Hepatocyte (in vitro differentiated cells): ENCODE measurements around the gene RIMBP2. TPM values are rescaled to one million over a fixed set of nuclear protein-coding genes. Genes with fewer than 3 reads are reported as not detected.

Experiments
- DNase-seq: peaks from one replicate; pipeline ENCODE4 v3.0.0-alpha.2; 2016; ENCODE audit warnings: low spot score
- H2AFZ ChIP-seq: fragments of 200-600 bp; sonication (generic); 2 replicates; pipeline ENCODE4 v1.6.0; 2016; ENCODE audit warnings: antibody characterized with exemption, mild to moderate bottlenecking
- H3K27ac ChIP-seq: fragments of 200-600 bp; sonication (generic); 2 replicates; pipeline ENCODE4 v1.5.1; 2016; ENCODE audit warnings: mild to moderate bottlenecking
- H3K27me3 ChIP-seq: fragments of 200-600 bp; sonication (generic); 2 replicates; pipeline ENCODE4 v1.6.1; 2016
- H3K36me3 ChIP-seq: fragments of 200-600 bp; sonication (generic); replicated peaks from 2 replicates; pipeline ENCODE4 v1.5.1; 2016; ENCODE audit warnings: low read depth; ENCODE audit not compliant: insufficient read depth
- H3K4me1 ChIP-seq: fragments of 200-600 bp; sonication (generic); 2 replicates; pipeline ENCODE4 v1.5.1; 2016; ENCODE audit warnings: mild to moderate bottlenecking, moderate library complexity; ENCODE audit not compliant: insufficient read depth
- H3K4me2 ChIP-seq: fragments of 200-600 bp; sonication (generic); 2 replicates; pipeline ENCODE4 v1.6.0; 2016
- H3K4me3 ChIP-seq: fragments of 200-600 bp; sonication (generic); 2 replicates; pipeline ENCODE4 v1.5.1; 2016; ENCODE audit warnings: mild to moderate bottlenecking
- H3K79me2 ChIP-seq: fragments of 200-600 bp; sonication (generic); 2 replicates; pipeline ENCODE4 v1.6.0; 2017; ENCODE audit warnings: mild to moderate bottlenecking
- H3K9me2 ChIP-seq: fragments of 200-600 bp; sonication (generic); replicated peaks from 2 replicates; pipeline ENCODE4 v1.6.0; 2017; ENCODE audit warnings: mild to moderate bottlenecking; ENCODE audit not compliant: insufficient read depth
- H3K9me3 ChIP-seq: fragments of 200-600 bp; sonication (generic); 2 replicates; pipeline ENCODE4 v1.5.1; 2016; ENCODE audit warnings: low read depth, mild to moderate bottlenecking
- H4K20me1 ChIP-seq: fragments of 200-600 bp; sonication (generic); 2 replicates; pipeline ENCODE4 v1.6.0; 2016; ENCODE audit warnings: mild to moderate bottlenecking; ENCODE audit not compliant: insufficient read depth, poor library complexity, severe bottlenecking
- EZH2 ChIP-seq: fragments of 200-600 bp; sonication (generic); IDR thresholded peaks from 2 replicates; pipeline ENCODE4 v1.6.1; 2016; ENCODE audit warnings: antibody characterized with exemption, mild to moderate bottlenecking, borderline replicate concordance
- EZH2phosphoT487 ChIP-seq: fragments of 200-600 bp; sonication (generic); IDR thresholded peaks from one replicate; pipeline ENCODE4 v1.6.1; 2018; ENCODE audit warnings: antibody characterized with exemption, mild to moderate bottlenecking, low read depth, moderate library complexity; ENCODE audit not compliant: unreplicated experiment, severe bottlenecking
- WGBS: methylation state at CpG from one replicate; pipeline ENCODE4 v1.1.6; 2016; ENCODE audit warnings: low lambda C conversion rate; ENCODE audit errors: missing lambda C conversion rate; 5-methylcytosine and 5-hydroxymethylcytosine counted together
- polyA plus RNA-seq: library from polyadenylated mRNA; unstranded; fragments of >200 nt; fragmentation: Nextera tagmentation; extraction: Ambion mirVana; gene quantifications from 2 replicates; pipeline ENCODE4 v1.2.1, GENCODE V29; 2016
- total RNA-seq: library from RNA; depleted of rRNA; stranded (reverse); fragments of >200 nt; gene quantifications from 2 replicates; pipeline ENCODE4 v1.2.3, GENCODE V29; 2014
- TF ChIP-seq, protein P1 (sequence below): fragments of 200-600 bp; sonication (generic); IDR thresholded peaks from 2 replicates; pipeline ENCODE4 v1.5.1; 2016; ENCODE audit warnings: antibody characterized with exemption, mild to moderate bottlenecking; ENCODE audit not compliant: poor library complexity

The RIMBP2 gene
- total and polyA plus RNA-seq, 2 experiments from 2014 or later = 2.5 to 4.4 TPM

DNA sequence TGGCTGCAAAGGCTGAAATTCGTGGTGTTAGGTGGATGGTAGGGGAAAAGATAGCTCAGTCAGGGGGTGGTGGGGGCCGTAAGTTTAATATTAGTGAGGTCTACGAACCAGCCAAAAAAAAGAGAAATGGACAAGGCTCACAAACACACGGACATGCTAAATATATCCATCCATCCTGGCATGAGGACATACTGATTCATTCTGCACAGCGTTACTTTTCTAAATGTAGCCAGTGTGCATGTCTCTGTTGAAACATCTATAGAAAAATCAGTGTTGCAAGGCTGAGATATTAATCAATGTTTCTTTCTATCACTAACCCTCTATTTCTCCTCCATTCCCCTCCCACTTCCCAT lies 227.8 kb downstream of the RIMBP2 start:
- Histone ChIP-seq H3K27me3 (no peaks in the 10 kb centered on the region), H3K4me3 (no peak overlapping the region), H3K4me1 (no peaks in the 10 kb centered on the region), H3K36me3 (no peaks in the 10 kb centered on the region), H3K9me3 (no peaks in the 10 kb centered on the region), H4K20me1 (no peaks in the 10 kb centered on the region), H3K79me2 (no peaks in the 10 kb centered on the region), H3K4me2 (no peak overlapping the region), H3K27ac (no peak overlapping the region), H3K9me2 (no peaks in the 10 kb centered on the region), H2AFZ (no peak overlapping the region)
- WGBS = 89% methylated on average over 5 of the region's 5 CpGs
- DNase-seq = no peak
- TF ChIP-seq EZH2 (no peak), EZH2phosphoT487 (no peak)
- TF ChIP-seq, protein P1, sequence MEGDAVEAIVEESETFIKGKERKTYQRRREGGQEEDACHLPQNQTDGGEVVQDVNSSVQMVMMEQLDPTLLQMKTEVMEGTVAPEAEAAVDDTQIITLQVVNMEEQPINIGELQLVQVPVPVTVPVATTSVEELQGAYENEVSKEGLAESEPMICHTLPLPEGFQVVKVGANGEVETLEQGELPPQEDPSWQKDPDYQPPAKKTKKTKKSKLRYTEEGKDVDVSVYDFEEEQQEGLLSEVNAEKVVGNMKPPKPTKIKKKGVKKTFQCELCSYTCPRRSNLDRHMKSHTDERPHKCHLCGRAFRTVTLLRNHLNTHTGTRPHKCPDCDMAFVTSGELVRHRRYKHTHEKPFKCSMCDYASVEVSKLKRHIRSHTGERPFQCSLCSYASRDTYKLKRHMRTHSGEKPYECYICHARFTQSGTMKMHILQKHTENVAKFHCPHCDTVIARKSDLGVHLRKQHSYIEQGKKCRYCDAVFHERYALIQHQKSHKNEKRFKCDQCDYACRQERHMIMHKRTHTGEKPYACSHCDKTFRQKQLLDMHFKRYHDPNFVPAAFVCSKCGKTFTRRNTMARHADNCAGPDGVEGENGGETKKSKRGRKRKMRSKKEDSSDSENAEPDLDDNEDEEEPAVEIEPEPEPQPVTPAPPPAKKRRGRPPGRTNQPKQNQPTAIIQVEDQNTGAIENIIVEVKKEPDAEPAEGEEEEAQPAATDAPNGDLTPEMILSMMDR = no peak

DNA sequence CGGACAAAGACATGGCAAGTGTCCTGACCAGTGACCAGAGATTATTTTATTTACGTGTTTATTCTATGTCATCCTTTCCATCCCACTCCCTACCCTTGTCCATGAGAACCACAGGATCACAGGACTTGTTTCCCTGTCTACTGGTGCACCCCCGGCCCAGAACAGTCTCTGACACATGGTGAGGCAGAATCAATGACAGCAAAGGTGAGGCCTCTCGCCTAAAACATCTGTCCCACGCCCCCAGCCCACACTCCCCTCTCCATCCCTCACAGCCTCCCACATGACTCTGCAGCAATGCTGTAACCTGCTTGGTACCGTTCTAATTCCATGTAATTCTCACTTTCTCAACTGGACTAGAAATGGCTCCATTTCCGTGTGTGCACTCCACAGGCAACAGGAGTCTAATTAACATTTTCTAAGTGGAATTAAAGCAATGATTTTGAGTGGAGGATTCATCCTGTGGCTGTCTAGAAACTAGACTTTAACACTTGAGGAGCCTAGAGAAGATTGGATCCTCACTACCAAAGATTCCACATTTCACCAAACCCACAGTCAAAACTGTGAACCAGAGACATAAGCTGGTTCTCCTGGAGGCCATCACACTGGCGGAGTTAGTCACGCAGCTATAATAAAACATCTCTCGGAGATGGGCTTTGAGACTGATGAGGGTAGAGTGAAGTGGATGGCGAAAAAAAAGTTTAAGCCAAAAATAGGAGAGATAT lies 228.3 kb downstream of the RIMBP2 start:
- no peaks in the 10 kb centered on the region for H3K9me2 ChIP-seq
- no peak overlapping the region for H2AFZ ChIP-seq
- H3K27ac ChIP-seq = no peak overlapping the region
- no peaks in the 10 kb centered on the region for H3K9me3 ChIP-seq
- no peak overlapping the region for H3K4me3 ChIP-seq
- H3K4me1 ChIP-seq = no peaks in the 10 kb centered on the region
- TF ChIP-seq EZH2 (no peak), EZH2phosphoT487 (no peak)
- TF ChIP-seq, protein P1 = no peak
- no peaks in the 10 kb centered on the region for H3K79me2 ChIP-seq
- no peaks in the 10 kb centered on the region for H4K20me1 ChIP-seq
- 82% methylated on average over 11 of the region's 11 CpGs for WGBS
- H3K36me3 ChIP-seq = no peaks in the 10 kb centered on the region
- H3K27me3 ChIP-seq = no peaks in the 10 kb centered on the region
- no peak overlapping the region for H3K4me2 ChIP-seq
- no peak for DNase-seq

DNA sequence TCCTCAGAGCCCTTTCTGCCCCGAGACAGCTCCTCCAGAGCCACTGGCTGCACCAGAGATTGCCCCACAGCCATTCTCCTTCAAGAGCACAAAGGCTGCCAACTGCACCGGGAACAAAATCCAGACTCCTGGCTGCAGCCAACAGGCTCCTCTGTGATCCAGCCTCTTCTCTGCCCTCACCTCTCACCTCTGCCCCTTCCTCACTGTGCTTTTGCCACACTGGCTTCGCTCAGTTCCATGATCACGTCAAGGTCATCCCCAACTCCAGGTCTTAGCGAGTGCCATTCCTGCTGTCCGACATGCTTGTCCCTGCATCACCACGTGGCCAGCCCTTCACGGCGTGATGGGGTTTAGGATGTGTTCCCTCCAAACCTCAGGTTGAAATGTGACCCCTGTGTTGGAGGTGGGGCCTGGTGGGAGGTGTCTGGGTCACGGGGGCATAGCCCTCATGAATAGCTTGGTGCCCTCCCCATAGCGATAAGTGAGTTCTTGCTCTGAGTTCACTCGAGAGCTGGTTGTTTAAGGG lies 229.1 kb downstream of the RIMBP2 start:
- Histone ChIP-seq H3K9me2 (no peaks in the 10 kb centered on the region), H3K27ac (no peak overlapping the region)
- 82% methylated on average over 12 of the region's 12 CpGs for WGBS

More for the DNA sequence above, 229.1 kb downstream of the RIMBP2 start:
- no peaks in the 10 kb centered on the region for H3K27me3 ChIP-seq
- TF ChIP-seq, protein P1 = no peak
- no peak for TF ChIP-seq EZH2phosphoT487
- no peak for TF ChIP-seq EZH2
- no peak overlapping the region for H2AFZ ChIP-seq
- H3K4me1 ChIP-seq = no peaks in the 10 kb centered on the region
- H3K36me3 ChIP-seq = no peaks in the 10 kb centered on the region
- DNase-seq = no peak
- no peaks in the 10 kb centered on the region for H3K79me2 ChIP-seq
- H3K4me2 ChIP-seq = no peak overlapping the region
- H3K9me3 ChIP-seq = no peaks in the 10 kb centered on the region
- H3K4me3 ChIP-seq = no peak overlapping the region
- H4K20me1 ChIP-seq = no peaks in the 10 kb centered on the region
